Activated CD8-positive, alpha-beta memory T cell treated with anti-CD3 and anti-CD28 coated beads, Interleukin-2, amount 50 U/mL, for 24 hours (primary cell): Measurements from ENCODE around the gene CFAP61.
"Not testable (repeated sequence)": the region's sequence is repeated elsewhere in the genome, so short reads cannot be mapped to it uniquely, and the experiment has no call there.

ENCODE experiments used
- DNase-seq: peaks from one replicate; pipeline ENCODE4 v3.0.0-alpha.2; 2020; ENCODE audit errors: extremely low read depth

CFAP61 gene

DNA sequence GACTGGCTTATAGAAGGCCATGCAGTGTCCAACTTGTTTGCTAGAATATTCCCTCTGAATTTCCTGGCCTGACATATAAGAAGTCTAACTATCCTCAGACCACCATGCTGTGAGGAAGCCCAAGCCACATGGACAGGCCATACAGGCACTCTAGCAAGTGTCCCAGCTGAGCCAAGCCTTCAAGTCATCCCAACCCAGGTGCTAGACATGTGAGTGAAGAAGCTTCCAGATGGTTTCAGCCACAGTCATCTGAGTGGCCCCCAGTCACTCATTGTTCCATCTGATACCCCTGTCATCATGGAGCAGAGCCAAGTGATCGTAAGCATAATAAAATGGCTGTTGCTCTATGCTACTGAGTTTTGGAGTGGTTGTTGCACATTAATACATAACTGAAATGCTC lies 269.6 kb downstream of the CFAP61 start:
- DNase-seq, result no peak

GRCh38 chr20:20322912-20323311 lies 270.6 kb downstream of the CFAP61 start:
- DNase-seq, result no peak

GRCh38 chr20:20327746-20328145 lies 275.4 kb downstream of the CFAP61 start:
- no peak for DNase-seq

DNA sequence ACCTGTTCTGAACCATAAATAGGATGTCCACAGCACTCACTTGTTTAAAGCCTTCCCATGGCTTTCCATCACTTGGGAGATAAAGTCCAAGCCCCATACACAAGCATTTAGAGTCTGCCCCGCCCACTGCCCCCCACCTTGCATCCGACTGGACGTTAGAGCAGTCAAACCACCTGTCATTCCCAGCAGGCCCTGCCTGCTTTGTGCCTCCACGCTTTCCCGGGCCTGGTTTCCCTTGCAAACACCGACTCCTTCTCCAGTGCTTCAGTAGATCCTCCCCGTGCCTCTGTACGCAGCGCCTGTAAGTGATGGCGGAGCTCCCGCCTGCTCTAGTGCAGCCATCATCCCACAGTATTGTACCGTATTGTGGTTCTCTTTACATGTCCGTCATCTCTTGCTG lies 277.2 kb downstream of the CFAP61 start:
- no peak for DNase-seq

- no peak for DNase-seq
These were observed 278.8 kb downstream of the CFAP61 start for GRCh38 chr20:20331156-20331555.

- DNase-seq, result no peak
These were observed 279.5 kb downstream of the CFAP61 start for GRCh38 chr20:20331817-20332216.

DNA sequence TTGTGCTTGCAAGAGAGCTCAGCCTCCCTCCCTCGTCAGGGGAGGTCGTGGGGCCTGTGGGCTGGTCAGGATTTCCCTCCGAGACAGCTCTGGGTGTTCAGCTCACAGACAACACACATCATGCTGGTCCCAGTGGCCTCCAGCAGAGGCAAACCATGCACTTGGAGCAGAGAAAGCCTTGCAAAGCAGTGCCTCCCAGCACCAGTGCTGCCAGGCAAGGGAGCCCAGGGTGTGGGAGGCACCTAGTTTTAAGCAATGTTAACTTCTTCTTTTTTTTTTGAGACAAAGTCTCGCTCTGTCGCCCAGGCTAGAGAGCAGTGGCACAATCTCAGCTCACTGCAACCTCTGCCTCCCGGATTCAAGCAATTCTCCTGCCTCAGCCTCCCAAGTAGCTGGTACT lies 281.5 kb downstream of the CFAP61 start:
- no peak for DNase-seq

DNA sequence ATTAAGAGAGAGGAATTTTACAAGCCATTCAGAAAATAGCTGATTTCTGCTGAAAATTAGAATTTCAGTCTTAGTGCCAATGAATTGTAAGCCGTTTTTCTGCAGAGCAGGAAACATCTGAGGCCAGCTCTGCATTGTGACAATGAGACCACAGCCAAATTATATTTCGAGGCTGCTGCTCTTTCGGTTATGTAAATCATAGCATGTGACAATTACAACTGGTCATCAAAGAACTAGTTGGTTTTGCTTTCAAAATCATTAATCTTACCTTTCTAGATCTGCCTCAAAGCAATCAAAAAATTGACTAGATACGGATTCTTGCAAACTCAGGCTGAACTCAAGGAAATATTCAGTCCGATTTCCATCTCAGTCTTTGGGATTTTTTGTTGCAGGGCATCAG lies 282.2 kb downstream of the CFAP61 start:
- no peak for DNase-seq

GRCh38 chr20:20338133-20338730 lies 285.9 kb downstream of the CFAP61 start:
- no peak for DNase-seq

GRCh38 chr20:20340443-20340842 lies 288.1 kb downstream of the CFAP61 start:
- DNase-seq, result no peak

DNA sequence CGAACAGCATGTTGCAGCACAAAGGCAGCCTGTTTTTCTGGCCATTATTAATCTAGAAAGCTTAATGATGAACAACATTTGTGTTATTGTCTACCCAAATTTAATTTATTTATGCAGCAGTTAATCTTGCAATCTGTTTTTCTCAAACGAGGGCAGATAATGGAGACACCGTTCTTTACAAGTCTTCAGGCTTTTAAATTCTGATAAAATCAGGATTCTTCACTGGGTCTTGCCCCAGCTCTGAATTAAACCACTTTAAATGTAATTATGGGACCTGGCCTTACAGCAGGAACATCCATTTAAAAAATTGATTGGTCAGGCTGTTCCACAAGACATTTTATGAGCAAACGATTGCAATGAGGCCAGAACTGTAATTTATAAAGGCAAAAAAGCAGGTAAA lies 289.0 kb downstream of the CFAP61 start:
- no peak for DNase-seq

GRCh38 chr20:20342066-20342465 lies 289.7 kb downstream of the CFAP61 start:
- DNase-seq, result no peak

GRCh38 chr20:20343932-20344331 lies 291.6 kb downstream of the CFAP61 start:
- DNase-seq, result no peak

DNA sequence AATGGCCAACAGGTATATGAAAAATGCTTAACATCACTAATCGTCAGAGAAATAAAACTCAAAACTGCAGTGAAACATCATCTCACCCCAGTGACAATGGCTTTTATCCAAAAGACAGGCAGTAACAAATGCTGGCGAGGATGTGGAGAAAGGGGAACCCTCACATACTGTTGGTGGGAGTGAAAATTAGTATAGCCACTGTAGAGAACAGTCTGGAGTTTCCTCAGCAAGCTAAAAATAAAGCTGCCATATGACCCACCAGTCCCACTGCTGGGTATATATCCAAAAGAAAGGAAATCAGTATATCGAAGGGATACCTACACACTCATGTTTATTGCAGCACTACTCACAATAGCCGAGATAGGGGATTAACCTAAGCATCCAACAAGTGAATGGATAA lies 292.1 kb downstream of the CFAP61 start:
- DNase-seq, result no peak

GRCh38 chr20:20353576-20353975 lies 301.2 kb downstream of the CFAP61 start:
- no peak for DNase-seq

GRCh38 chr20:20355503-20355902 lies 303.2 kb downstream of the CFAP61 start:
- not testable (repeated sequence) for DNase-seq

GRCh38 chr20:20358801-20359200 lies 306.5 kb downstream of the CFAP61 start:
- DNase-seq, result no peak

- no peak for DNase-seq
These were observed 307.3 kb downstream of the CFAP61 start for GRCh38 chr20:20359628-20360027.

DNA sequence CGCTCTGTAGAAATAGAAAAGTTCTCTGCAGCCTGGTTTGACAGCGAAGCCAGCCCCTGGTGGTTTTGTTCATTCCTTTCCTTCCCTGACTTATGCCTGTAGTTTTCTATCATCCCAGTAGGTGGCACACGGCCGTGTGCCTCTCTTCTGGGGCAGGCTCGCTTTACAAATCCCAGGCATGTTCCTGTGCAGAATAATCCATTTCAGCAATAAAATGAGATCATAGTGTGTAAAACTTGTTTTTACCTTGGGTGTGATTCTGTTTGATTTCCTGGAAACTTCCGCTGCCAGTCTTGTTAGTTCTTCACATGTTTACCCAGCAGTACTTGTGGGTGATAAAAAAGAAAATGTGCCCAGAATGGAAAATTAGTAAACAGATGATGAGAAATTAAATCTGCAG lies 308.1 kb downstream of the CFAP61 start:
- DNase-seq, result no peak

DNA sequence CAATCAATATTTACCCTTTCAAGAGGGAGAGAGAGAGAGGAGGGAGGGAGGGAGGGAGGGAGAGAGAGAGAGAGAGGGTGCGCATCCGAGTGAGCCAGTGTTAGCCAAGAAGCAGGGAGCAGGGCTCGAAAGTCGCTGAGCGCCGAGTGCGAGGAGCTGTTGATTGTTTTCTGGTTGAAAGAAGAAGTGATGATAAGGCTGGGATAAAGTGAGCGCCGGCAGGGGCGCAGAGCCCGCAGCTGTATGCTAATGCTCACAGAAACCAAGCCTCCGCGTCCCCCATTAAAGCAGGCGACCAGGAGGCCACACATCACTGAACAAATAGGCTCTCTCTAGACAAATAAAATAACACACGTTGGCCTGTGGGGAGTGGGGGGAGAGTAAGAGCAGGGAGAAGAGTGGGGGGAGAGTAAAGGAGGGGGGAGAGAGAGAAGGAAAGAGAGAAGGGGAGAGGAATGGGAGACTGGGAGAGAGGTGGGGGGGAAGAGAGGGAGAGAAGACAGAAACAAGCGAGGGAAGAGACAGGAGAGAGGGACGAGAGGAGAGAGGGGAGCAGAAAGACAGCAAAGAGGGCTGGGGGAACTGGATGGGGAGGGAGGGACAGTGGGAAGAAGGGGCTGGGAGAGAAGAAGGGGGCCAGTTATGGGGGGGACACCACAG lies 310.6 kb downstream of the CFAP61 start:
- DNase-seq, result no peak

DNA sequence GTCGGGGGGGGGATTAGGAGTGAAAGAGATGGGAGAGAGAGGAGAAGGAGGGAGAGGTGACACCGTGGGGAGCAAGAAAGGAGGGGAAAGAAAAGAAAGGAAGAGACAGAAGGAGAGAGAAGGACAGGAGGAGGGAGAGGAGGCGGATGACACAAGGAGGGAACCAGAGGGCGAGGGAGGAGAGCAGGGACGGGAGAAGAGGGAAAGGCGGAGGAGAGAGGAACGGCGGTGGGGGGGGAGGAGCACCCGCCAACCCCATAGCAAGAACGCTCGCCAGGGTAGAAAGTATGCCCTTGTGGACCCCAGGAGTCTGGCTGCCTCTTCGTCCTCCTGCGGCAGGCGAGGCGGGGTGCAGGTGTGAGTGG lies 311.1 kb downstream of the CFAP61 start:
- no peak for DNase-seq

GRCh38 chr20:20363799-20364592 lies 311.7 kb downstream of the CFAP61 start:
- no peak for DNase-seq
